Activated CD4-positive, alpha-beta T cell treated with anti-CD3 and anti-CD28 coated beads for 48 hours (primary cell): Measurements from ENCODE around the gene CHCHD6.
"Not testable (repeated sequence)": the region's sequence is repeated elsewhere in the genome, so short reads cannot be mapped to it uniquely, and the experiment has no call there.

Experiments used
- DNase-seq: peaks from one replicate; pipeline ENCODE4 v3.0.0-alpha.2; 2020

CHCHD6 gene

GRCh38 chr3:126770096-126770495 is 66.1 kb downstream of the CHCHD6 start:
- no peak for DNase-seq

- DNase-seq: no peak
Measured at GRCh38 chr3:126773167-126773566, 69.1 kb downstream of the CHCHD6 start.

- DNase-seq: no peak
Measured at GRCh38 chr3:126773783-126774182, 69.7 kb downstream of the CHCHD6 start.

GRCh38 chr3:126777366-126777765 is 73.3 kb downstream of the CHCHD6 start:
- DNase-seq: no peak

GRCh38 chr3:126780666-126781065 is 76.6 kb downstream of the CHCHD6 start:
- DNase-seq: no peak

- DNase-seq: no peak
Measured at GRCh38 chr3:126781406-126781805, 77.4 kb downstream of the CHCHD6 start.

- no peak for DNase-seq
Measured at GRCh38 chr3:126781889-126782491, 78.0 kb downstream of the CHCHD6 start.

- no peak for DNase-seq
Measured at GRCh38 chr3:126782536-126782935, 78.5 kb downstream of the CHCHD6 start.

- no peak for DNase-seq
Measured at GRCh38 chr3:126784254-126784653, 80.2 kb downstream of the CHCHD6 start.

GRCh38 chr3:126791320-126791719 is 87.3 kb downstream of the CHCHD6 start:
- DNase-seq: not testable (repeated sequence)

GRCh38 chr3:126792998-126793397 is 89.0 kb downstream of the CHCHD6 start:
- DNase-seq: no peak

GRCh38 chr3:126797563-126797962 is 93.5 kb downstream of the CHCHD6 start:
- no peak for DNase-seq

- no peak for DNase-seq
Measured at GRCh38 chr3:126798521-126798920, 94.5 kb downstream of the CHCHD6 start.

GRCh38 chr3:126799099-126799498 is 95.1 kb downstream of the CHCHD6 start:
- no peak for DNase-seq

- not testable (repeated sequence) for DNase-seq
Measured at GRCh38 chr3:126801312-126801711, 97.3 kb downstream of the CHCHD6 start.

GRCh38 chr3:126807795-126808194 is 103.8 kb downstream of the CHCHD6 start:
- no peak for DNase-seq

- DNase-seq: no peak
Measured at GRCh38 chr3:126811530-126811929, 107.5 kb downstream of the CHCHD6 start.

GRCh38 chr3:126816298-126816697 is 112.3 kb downstream of the CHCHD6 start:
- DNase-seq: no peak

- no peak for DNase-seq
Measured at GRCh38 chr3:126816986-126817777, 113.1 kb downstream of the CHCHD6 start.

- DNase-seq: no peak
Measured at GRCh38 chr3:126817781-126818180, 113.7 kb downstream of the CHCHD6 start.

- DNase-seq: no peak
Measured at GRCh38 chr3:126818400-126819095, 114.5 kb downstream of the CHCHD6 start.

- no peak for DNase-seq
Measured at GRCh38 chr3:126826693-126827092, 122.7 kb downstream of the CHCHD6 start.

GRCh38 chr3:126827121-126827520 is 123.1 kb downstream of the CHCHD6 start:
- DNase-seq: no peak

GRCh38 chr3:126828306-126828705 is 124.3 kb downstream of the CHCHD6 start:
- no peak for DNase-seq
